Fibroblast of lung (primary cell): ENCODE results near the gene TOGARAM1. TPM values are rescaled to one million over a fixed set of nuclear protein-coding genes. Genes with fewer than 3 reads are reported as not detected.

Source experiments
- DNase-seq, 2 donors: peaks; one replicate each; pipeline versions ENCODE4 v3.0.0 to v3.0.0-alpha.2; 2010; ENCODE audit warnings: low read depth in 2 of 2
- H2AFZ ChIP-seq: 2 replicates; pipeline ENCODE4 v1.5.1; 2012; ENCODE audit warnings: low read length, control low read depth, inconsistent platforms
- H3K27ac ChIP-seq: 2 replicates; pipeline ENCODE4 v1.5.1; 2011; ENCODE audit warnings: low read length, control low read depth; ENCODE audit not compliant: insufficient read depth
- H3K27me3 ChIP-seq: 2 replicates; pipeline ENCODE4 v1.5.1; 2011; ENCODE audit warnings: mild to moderate bottlenecking, low read length; ENCODE audit not compliant: control insufficient read depth, insufficient read depth
- H3K36me3 ChIP-seq: 2 replicates; pipeline ENCODE4 v1.5.1; 2011; ENCODE audit warnings: low read length; ENCODE audit not compliant: control insufficient read depth, insufficient read depth
- H3K4me1 ChIP-seq: 2 replicates; pipeline ENCODE4 v1.5.1; 2011; ENCODE audit warnings: low read length; ENCODE audit not compliant: control insufficient read depth, insufficient read depth; ENCODE audit errors: extremely low read depth
- H3K4me2 ChIP-seq: 2 replicates; pipeline ENCODE4 v1.5.1; 2011; ENCODE audit warnings: low read length, control low read depth; ENCODE audit not compliant: insufficient read depth; ENCODE audit errors: extremely low read depth
- H3K4me3 ChIP-seq, 4 experiments: fragments of 200-600 bp in 1 of 4; sonication (generic) in 1 of 4; replicated peaks in 1 of 4; 2 replicates each; pipeline ENCODE4 v1.5.1; 2011 to 2016; ENCODE audit warnings: low read length in 4 of 4, low read depth in 3 of 4, mild to moderate bottlenecking in 3 of 4, control low read depth in 2 of 4, inconsistent platforms in 1 of 4, mixed read lengths in 1 of 4; ENCODE audit not compliant: insufficient read depth in 1 of 4; ENCODE audit errors: control extremely low read depth in 1 of 4
- H3K79me2 ChIP-seq: 2 replicates; pipeline ENCODE4 v1.5.1; 2012; ENCODE audit warnings: mild to moderate bottlenecking, low read length, inconsistent platforms; ENCODE audit not compliant: control insufficient read depth, insufficient read depth
- H3K9ac ChIP-seq: 2 replicates; pipeline ENCODE4 v1.5.1; 2011; ENCODE audit warnings: mild to moderate bottlenecking, low read length, control low read depth; ENCODE audit not compliant: insufficient read depth
- H3K9me3 ChIP-seq: 2 replicates; pipeline ENCODE4 v1.5.1; 2012; ENCODE audit warnings: low read depth, low read length; ENCODE audit not compliant: control insufficient read depth, insufficient read depth
- H4K20me1 ChIP-seq: 2 replicates; pipeline ENCODE4 v1.5.1; 2011; ENCODE audit warnings: low read length; ENCODE audit not compliant: control insufficient read depth, insufficient read depth; ENCODE audit errors: extremely low read depth
- CTCF ChIP-seq, 2 donors: IDR thresholded peaks in 1 of 2; conservative IDR thresholded peaks in 1 of 2; 1 replicate in 1 of 2; 2 replicates in 1 of 2; pipeline ENCODE4 v1.5.1; 2011 to 2012; ENCODE audit warnings: low read length in 2 of 2, control low read depth in 1 of 2, inconsistent platforms in 1 of 2, low read depth in 1 of 2, mild to moderate bottlenecking in 1 of 2
- EZH2 ChIP-seq: IDR thresholded peaks from 2 replicates; pipeline ENCODE4 v1.5.1; 2012; ENCODE audit warnings: low read length, control low read depth, mild to moderate bottlenecking; ENCODE audit errors: missing control alignments
- polyA plus RNA-seq, 2 donors: library from polyadenylated mRNA; depleted of rRNA in 1 of 2; stranded (reverse) in 1 of 2; unstranded in 1 of 2; fragments of >200 nt; gene quantifications; 2 replicates each; pipeline ENCODE4 v1.2.1, GENCODE V29; 2011 to 2012; ENCODE audit warnings: missing spikeins in 1 of 2
- total RNA-seq: library from RNA; depleted of rRNA; stranded (reverse); fragments of >200 nt; gene quantifications from 2 replicates; pipeline ENCODE4 v1.2.1, GENCODE V29; 2014

The TOGARAM1 gene
- total and polyA plus RNA-seq, 2 donors (not counting 1 experiment from before 2014, with no cell fraction given): 10.7 to 24.9 TPM

GRCh38 chr14:44995770-44996294, 33.8 kb downstream of the TOGARAM1 start:
- no peak overlapping the region for H3K4me2 ChIP-seq
- peak in 1 of 2 donors; percentile 10 for DNase-seq
- no peaks in the 10 kb centered on the region for H3K27me3 ChIP-seq
- H3K4me1 ChIP-seq: no peaks in the 10 kb centered on the region
- no peak overlapping the region for H2AFZ ChIP-seq
- H3K27ac ChIP-seq: no peak overlapping the region
- no peaks in the 10 kb centered on the region for H3K79me2 ChIP-seq
- H3K4me3 ChIP-seq: no peak overlapping the region
- TF ChIP-seq CTCF (conservative IDR thresholded peaks at IDR 0.05 in 1 of 2, IDR thresholded peaks at IDR 0.05 in 1 of 2; ENCODE audit: low read depth in 1 of 2, low read length in 2 of 2) (no peak), EZH2 (no peak)
- no peaks in the 10 kb centered on the region for H3K36me3 ChIP-seq
- no peak overlapping the region for H3K9ac ChIP-seq
- no peaks in the 10 kb centered on the region for H3K9me3 ChIP-seq
- no peaks in the 10 kb centered on the region for H4K20me1 ChIP-seq

- Histone ChIP-seq H3K36me3 (no peaks in the 10 kb centered on the region), H3K27me3 (no peaks in the 10 kb centered on the region), H3K79me2 (no peaks in the 10 kb centered on the region), H3K4me1 (no peaks in the 10 kb centered on the region), H3K4me3 (no peak overlapping the region), H2AFZ (no peak overlapping the region), H4K20me1 (no peaks in the 10 kb centered on the region), H3K9me3 (no peaks in the 10 kb centered on the region), H3K4me2 (no peak overlapping the region), H3K9ac (no peak overlapping the region), H3K27ac (no peak overlapping the region)
- TF ChIP-seq CTCF (conservative IDR thresholded peaks at IDR 0.05 in 1 of 2, IDR thresholded peaks at IDR 0.05 in 1 of 2; ENCODE audit: low read depth in 1 of 2, low read length in 2 of 2) (no peak), EZH2 (no peak)
- no peak for DNase-seq
These were observed 41.9 kb downstream of the TOGARAM1 start for GRCh38 chr14:45003924-45004323.

- H3K4me1 ChIP-seq: no peaks in the 10 kb centered on the region
- H4K20me1 ChIP-seq: no peaks in the 10 kb centered on the region
These were observed 53.1 kb downstream of the TOGARAM1 start for GRCh38 chr14:45015133-45015532.

More at GRCh38 chr14:45015133-45015532, 53.1 kb downstream of the TOGARAM1 start:
- Histone ChIP-seq H3K27me3 (no peaks in the 10 kb centered on the region), H3K36me3 (no peaks in the 10 kb centered on the region), H3K4me2 (no peak overlapping the region), H2AFZ (no peak overlapping the region), H3K4me3 (no peak overlapping the region), H3K27ac (no peak overlapping the region), H3K9ac (no peak overlapping the region), H3K79me2 (no peaks in the 10 kb centered on the region), H3K9me3 (no peaks in the 10 kb centered on the region)
- TF ChIP-seq CTCF (conservative IDR thresholded peaks at IDR 0.05 in 1 of 2, IDR thresholded peaks at IDR 0.05 in 1 of 2; ENCODE audit: low read depth in 1 of 2, low read length in 2 of 2) (no peak), EZH2 (no peak)
- DNase-seq: no peak
